Fibroblast of skin of right biceps (primary cell): ENCODE results near the gene CAPN2.
A peak's percentile ranks its signal among the peaks of the same experiment; 100 is the strongest.

Experiments
- DNase-seq: peaks from one replicate; pipeline ENCODE4 v3.0.0-alpha.2; 2013

CAPN2 gene

DNA sequence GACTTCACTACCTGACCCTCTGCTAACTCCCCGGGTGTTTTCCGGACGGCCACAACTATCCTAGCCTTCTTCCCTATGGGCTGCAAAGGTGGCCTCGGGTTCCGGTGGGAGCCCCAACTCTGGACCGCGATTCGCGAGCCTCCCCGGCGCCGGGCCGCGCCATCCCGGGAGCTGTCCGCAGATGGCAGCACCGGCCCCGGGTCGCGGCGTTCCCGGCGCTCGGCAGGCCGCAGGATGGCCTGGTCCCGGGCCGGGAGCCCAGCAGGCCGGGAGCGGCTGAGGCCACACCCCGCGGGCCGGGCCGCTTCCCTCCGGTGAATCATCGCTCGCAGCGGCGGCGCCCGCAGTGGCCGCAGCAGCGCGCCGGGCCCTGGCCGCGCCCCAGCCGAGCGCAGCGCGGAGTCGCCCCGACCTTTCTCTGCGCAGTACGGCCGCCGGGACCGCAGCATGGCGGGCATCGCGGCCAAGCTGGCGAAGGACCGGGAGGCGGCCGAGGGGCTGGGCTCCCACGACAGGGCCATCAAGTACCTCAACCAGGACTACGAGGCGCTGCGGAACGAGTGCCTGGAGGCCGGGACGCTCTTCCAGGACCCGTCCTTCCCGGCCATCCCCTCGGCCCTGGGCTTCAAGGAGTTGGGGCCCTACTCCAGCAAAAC, at the start of gene CAPN2:
CAPN2 (plus strand) TSS at position 346 of the 656 bp plus-strand sequence; CDS start at position 448, 102 bp downstream.
- DNase-seq: peak; percentile 89

DNA sequence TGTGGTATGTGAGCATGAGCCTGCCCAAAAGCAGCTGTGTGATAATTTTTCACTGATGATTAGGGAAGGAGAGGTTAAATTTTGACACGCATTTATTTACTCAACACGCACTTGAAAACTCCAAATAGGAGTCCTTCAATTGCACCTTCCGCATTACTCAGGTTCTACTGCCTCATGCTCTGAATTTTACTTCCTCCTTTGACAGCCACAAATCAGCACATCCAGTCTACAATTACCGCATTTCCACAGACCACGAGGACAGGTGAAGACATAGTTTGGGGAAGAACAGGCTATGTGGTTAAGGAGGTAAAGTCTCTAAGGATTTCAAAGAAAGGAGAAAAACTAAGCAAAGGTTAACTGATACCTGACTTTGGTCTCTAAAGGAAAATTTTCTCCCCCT, 49.4 kb upstream of the CAPN2 start:
- no peak for DNase-seq

DNA sequence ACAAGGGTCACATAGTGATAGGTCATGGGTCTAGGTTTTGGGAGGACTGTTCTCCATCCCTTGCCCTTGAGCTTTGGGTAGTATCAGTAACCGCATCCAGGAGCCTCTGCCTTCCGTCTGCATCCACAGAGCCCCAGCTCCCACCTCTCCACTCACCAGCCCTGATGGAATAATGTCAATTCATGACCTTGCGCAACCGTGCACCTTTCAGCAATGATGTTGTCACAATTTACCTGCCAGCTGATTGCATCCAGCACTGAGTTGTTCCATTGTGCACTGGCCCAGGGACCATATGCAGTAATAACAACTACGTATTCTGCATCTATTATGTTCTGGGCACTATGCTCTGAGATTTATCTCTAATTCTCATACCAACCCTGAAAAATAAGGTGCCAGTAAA, 48.2 kb upstream of the CAPN2 start:
- no peak for DNase-seq

DNA sequence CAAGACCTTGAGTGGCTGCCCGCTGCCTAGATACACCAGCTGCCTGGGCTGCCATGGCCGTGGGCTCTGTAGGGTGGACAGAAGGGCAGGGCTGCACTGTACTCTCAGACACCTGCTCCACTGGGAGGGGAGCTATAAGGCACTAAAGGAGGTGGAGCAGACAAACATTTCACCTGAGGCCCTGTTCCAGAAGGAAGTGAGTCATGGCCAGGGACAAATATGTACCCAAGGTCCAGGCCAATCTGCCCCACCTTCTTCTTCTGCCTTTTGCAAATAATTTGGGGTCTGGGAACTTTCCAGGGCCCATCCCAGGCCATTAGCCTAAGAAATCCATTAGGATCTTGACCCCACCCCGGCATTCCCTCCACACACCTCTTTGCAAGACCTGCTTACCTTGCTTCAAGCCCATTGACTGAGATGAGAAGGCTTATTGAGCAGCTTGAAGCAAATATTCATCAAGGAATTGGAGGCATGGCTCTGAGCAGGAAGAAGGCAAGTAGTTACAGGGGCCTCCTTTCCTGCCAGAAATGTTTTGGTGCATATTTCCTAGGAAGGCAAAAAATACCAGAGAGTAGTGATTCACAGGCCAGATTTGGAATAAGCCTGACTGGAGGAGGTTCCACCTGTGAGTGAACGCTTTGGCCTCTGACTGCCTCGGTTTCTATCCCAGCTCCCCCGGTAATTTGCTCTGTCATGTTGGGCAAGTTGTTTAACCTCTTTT, 46.6 kb upstream of the CAPN2 start, which contains the start of gene CAPN8:
CAPN8 (minus strand) TSS at position 110 of the 721 bp plus-strand sequence; CDS start at position 55, 55 bp downstream.
- no peak for DNase-seq

DNA sequence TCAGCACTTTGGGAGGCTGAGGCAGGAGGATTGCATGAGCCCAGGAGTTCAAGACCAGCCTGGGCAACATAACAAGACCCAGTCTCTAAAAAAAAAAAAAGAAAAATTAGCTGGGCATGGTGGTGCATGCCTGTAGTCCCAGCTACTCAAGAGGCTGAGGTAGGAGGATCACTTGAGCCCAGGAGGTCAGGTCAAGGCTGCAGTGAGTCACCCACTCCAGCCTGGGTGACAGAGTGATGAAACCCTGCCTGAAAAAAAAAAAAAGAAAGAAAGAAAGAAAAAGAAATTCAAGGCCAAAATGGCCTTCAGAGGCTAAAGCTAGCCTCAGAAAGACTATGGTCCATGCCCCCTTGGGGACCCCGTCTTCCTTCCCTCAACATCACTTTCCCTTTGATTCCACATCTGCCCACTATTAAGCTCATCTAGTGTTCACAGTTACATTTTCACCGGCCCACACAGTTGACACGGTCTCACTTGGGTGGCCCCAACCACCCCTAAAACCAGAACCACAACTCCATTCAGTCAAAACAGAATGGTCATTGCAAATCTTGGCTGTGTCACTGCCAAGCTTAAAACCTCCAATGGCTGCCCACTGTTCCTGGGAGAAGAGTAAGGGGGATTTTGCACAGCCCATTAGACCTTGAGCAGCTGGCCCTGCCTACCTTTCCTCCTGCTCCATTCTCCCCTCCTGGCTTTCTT, 44.7 kb upstream of the CAPN2 start:
- DNase-seq: no peak

DNA sequence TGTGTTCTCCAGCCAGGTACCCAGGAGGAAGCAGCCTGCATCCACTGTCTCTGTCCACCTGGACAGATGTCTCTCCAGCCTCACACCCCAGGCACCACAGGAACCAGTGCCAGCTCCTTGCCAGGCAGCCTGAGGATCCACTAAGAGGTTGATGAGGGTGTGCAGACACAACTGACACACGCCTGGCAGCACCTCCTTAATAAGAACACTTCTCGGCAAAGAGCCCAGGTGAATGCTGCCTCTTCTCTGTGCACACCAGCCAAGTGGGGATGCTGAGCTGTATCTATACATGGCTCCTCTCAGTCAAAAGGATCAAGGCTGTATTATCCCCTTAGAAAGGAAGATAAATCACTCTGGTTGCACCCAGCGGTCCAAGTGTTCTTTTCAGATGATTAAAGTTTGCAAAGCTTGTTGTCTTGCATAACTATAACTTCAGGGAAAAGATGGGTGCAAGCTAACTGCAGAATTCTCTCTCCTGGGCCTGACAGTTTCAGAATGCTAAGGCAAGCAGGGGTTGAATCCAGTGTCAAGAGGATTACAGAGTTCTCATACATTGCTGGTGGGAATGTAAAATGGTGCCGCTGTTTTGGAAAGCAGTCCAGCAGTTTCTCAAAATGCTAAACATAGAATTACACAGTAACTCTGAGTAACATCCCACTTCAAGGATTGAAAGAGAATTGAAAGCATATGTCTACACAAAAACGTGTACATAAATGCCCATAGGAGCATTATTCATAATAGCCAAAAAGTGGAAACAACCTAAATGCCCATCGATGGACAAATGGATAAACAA, 43.1 kb upstream of the CAPN2 start:
- DNase-seq: no peak

DNA sequence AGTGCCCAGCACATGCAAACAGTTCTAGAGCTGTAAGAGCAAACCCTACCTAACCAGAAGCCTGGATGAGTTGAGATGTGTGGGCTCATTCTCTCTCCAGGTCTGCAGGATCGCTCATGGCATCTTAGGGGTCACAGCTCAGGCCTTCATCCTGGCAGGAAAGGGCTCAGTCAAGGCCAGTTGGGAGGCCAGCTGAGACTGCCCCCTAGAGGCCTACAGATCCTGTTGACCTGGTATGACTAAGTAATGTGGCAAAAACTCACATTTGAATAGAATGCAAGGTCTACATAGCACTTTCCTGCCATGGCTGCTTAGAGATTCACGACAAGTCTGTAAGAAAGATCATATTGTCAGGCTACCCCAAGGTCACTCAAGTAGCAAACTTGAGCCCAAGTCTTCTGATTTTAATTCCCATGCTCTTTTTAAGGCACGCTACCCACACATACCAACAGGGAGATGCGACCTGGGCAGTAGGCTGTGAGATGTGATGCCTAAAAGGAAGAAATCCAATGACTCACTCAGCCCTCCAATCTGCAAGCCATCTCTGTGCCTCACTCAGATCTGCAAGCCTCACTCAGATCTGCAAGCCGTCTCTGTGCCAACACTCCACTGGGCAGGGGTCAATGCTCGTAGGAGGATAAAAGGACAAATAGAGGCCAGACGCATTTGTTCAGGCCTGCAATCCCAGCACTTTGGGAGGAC, 41.7 kb upstream of the CAPN2 start:
- DNase-seq: peak; percentile 58

DNA sequence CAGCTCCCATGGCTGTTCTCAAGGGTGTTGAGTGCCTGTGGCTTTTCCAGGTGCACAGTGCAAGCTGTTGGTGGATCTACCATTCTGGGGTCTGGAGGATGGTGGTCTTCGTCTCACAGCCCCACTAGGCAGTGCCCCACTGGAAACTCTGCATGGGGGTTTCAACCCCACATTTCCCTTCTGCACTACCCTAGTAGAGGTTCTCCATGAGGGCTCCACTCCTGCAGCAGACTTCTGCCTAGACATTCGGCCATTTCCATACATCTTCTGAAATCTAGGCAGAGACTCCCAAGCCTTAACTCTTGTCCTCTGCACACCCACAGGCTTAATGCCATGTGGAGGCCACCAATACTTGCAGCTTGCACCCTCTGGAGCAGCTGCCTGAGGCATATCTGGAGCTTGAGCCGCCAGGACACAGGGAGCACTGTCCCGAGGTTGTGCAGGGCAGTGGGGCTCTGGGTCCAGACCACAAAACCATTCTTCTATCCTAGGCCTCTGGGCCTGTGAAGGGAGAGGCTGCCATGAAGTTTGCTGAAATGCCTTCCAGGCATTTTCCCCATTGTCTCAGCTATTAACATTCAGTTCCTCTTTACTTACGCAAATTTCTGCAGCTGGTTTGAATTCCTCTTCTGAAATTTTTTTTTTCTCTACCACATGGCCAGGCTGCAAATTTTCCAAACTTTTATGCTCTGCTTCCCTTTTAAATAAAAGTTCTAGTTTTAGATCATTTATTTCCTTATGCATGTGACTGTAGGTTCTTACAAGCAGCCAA, 38.0 kb upstream of the CAPN2 start:
- no peak for DNase-seq

DNA sequence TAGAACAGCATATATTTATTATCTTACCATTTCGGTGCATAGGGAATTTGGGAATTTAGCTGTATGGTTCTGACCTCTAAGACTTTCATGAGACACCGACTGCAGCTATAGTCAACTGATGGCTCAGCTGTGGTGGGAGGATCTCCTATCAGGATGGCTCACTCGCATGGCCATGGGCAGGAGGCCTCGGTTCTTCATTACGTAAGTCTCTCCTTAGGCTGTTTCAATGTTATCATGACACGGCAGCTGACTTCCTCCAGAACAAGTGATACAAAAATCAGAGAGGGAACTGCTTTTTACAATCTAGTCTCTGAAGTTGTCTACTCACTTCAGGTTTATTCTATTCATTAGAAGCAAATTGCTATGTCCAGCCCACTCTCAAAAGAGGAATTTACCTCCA, 33.5 kb upstream of the CAPN2 start:
- DNase-seq: no peak

DNA sequence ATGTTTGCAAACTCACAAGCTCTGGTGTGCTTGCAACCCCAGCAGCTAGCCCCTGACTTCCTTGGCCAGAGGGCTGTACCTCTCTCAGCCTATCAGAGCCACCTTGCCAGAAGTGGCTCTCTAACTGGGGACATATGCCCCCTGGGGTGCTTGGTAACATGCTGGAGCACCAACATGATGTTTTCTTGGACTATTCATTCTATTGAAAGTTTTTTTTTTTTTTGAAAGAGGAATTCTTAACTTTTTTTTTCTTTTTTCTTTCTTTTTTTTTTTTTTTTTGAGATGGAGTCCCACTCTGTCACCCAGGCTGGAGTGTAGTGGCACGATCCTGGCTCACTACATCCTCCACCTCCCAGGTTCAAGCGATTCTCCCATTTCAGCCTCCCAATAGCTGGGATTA, 32.2 kb upstream of the CAPN2 start:
- no peak for DNase-seq

DNA sequence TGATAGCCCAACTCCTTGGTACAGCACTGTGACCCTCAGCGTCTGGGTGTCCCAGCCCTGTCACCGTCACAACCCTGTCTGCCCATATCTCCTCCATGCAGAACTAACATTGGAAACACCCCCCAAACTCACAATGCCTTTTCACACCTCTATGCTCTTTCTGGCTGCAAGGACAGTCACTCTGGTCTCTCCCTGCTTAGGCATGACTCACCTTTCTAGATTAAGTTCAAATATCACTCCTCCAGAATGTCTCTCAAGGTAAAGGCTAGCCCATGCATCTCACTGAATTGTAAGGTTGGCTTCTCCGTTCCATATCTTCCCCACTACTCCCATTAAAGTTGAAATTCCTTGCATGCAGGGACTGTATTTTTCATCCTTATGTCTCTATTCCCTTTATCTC, 29.8 kb upstream of the CAPN2 start:
- DNase-seq: no peak

DNA sequence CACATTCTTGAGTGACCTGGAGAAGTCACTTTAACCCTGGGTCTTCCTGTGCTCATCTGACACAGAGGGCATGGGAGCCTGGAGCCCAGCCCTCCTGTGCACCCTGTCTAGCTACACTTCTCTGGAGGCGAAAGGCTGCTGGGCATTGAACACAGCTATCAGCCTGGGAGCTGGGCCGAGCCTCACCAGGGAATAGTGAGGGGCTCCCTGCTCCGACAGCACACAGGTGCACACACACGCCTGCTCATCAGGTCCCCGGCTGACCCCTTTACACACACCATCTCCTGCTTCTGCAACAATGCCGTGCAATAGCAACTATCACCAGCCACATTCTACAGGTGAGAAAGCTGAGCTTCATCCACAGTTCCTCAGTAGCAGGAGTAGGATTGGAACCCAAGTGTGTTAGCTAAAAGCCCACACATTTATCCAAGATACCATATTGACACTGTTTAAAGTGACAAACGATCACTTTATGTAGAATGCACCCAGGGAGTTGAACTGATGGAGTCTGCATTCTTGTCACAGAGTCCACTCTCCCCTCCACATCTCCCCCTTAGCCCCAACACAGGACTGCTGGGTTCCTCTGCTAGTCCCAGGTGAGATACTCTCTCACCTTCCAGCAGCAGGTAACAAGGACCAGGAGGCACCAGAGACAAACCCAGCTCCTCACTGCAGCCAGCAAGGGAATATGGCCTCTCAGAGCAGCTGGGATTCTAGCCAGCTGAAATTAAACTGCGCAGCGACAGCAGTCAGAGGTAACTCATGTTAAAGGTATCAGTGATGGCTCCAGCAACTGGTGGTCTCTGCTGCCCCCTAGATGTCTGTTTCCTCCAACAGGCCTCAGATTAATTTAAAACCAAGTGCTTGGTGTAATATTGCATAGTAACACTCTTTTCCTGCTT, 28.5 kb upstream of the CAPN2 start:
- peak; percentile 42 for DNase-seq

DNA sequence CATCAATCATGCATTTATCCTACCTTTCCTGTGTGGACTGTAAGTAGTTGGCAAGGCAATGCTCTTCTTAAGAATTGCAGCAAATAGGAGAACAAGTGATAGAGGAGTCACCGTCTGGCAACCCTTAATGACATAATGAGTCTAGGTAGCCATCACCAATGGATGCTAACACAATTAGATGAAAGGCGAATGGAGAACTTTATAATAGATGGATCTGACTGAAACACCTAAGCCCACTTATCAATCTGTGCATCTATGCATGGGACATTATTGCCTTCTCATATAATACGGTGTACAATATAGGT, 27.9 kb upstream of the CAPN2 start:
- no peak for DNase-seq

DNA sequence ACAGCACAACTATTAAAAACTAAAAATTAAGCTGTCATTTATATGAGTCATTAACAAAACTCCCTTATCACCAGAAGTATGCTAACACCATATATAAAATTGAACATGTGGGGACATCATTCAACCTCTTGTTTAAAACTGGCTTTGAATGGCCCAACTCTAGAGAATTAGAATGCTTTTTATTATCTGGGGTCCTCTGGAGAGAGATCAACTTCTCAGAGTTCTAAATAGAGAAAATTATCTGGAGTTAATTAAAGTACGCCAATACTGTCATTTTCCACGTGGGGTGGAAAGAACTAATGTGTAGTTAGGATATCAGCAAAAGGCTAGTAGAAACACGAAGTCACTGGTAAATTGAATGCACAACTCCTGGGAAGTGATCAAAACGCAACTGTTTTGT, 21.2 kb upstream of the CAPN2 start:
- no peak for DNase-seq

DNA sequence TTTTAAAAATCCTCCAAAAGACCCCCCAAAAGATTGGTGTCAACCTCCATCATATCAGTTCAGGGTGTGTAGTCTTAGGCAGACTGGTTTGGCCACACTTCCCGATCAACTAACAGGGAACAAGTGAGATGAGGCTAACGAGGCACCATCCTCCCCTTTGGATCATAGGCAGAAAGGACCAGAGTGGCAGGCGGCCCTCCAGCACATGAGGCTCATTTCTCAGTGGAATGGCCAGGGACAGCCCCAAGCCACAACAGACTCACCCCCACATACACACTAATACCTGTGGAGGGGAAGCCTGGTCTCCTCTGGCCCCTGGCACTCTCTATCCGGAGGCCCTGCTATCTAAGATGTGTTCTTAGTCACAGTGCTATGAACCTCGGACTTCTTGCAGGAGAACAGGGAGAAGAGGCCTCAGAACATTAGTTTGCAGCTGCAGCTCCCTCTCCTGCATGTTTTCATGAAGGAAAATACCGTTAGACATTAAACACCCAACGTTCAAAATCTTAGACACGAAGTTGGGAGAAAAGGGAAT, 17.3 kb upstream of the CAPN2 start:
- no peak for DNase-seq

DNA sequence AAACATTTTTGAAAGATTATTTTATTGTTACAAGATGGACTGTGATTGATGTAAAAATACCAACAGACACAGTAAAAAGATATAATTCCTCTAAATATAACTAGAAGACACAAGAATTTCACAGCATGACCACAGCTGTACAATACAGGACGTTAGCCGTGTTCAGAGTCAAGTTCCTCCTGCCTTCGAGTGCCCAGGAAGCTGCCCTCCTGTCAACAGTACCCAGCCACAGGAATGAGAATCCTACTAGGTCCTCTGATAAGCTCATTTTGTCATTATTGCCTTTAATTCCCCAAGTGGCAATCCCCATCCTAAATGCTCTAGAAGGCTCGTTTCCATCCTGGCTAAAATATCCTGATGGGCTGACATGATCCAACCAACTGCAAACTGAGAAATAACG, 16.4 kb upstream of the CAPN2 start:
- DNase-seq: peak; percentile 38

DNA sequence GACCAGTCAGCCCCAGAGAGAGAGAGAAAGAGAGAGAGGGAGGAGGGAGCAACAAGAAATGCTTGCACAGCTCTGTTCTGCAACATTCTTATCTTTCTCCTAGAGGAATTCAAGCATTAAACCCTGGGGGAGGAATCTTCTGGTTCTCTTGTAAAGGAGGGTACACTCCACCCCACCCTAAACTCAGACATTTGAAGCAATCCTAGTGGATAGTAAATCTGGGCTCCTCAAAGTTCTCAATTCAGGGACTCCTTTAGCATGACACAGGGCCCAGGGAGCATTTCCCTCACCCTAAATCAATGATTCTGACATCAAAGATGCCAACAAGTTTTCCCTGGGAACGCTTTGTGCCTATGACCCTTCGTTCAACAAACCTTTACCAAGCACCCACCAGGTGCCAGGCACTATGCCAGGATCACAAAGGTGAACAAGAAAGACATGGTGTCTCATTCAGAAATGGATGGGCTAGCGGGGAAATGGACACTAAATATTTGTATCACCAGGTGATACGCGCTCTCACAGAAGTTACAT, 11.9 kb upstream of the CAPN2 start:
- peak; percentile 68 for DNase-seq

DNA sequence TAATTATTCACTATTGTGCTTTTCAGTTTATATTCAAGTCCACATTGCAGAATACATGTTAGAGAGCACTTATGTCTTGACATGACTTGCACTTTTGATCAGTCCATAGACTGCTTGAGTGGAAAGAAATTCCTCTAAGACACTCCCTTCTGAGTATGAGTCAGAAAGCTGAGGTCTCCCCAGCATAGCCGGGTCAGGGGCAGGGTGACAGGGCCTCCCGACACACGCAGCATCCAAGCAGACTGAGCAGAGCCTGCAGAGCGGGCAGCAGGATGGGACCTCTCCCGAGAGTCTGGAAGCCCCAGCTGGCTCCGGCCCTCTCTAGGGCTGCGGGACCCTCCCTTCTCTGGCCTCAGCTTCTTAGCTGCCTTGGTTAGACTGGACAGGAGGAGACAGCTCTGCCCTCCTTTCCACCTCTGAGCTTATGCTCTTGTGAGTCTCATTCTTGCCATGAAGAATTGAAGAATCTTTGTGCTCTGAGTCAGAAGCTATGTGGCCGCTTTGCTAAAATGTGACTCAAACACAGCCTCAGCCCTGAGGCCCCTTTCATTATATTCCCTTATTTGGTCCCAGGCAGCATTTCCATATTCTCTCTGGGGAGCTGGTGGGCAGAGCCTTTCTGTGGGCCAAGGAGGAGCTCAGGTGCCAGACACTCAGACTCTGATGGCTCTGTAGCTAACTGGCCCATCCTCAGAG, 11.2 kb upstream of the CAPN2 start:
- DNase-seq: peak; percentile 99
